SU-DHL-6 (cell line): Measurements from ENCODE around the gene OR10A3.

Experiments used
- EZH2phosphoT487 ChIP-seq: fragments of 200-600 bp; sonication (generic), shearing (Covaris generic); conservative IDR thresholded peaks from 2 replicates; pipeline ENCODE4 v1.6.1; 2018; ENCODE audit warnings: mild to moderate bottlenecking, antibody characterized with exemption, low read length, moderate library complexity, mixed read lengths
- TF ChIP-seq, protein P1 (sequence below): fragments of 200-600 bp; sonication (generic); IDR thresholded peaks from one replicate; pipeline ENCODE4 v1.5.1; 2017; ENCODE audit warnings: antibody characterized with exemption, mild to moderate bottlenecking, low read length, moderate library complexity; ENCODE audit not compliant: insufficient read depth, poor library complexity, severe bottlenecking

- TF ChIP-seq, protein P1, sequence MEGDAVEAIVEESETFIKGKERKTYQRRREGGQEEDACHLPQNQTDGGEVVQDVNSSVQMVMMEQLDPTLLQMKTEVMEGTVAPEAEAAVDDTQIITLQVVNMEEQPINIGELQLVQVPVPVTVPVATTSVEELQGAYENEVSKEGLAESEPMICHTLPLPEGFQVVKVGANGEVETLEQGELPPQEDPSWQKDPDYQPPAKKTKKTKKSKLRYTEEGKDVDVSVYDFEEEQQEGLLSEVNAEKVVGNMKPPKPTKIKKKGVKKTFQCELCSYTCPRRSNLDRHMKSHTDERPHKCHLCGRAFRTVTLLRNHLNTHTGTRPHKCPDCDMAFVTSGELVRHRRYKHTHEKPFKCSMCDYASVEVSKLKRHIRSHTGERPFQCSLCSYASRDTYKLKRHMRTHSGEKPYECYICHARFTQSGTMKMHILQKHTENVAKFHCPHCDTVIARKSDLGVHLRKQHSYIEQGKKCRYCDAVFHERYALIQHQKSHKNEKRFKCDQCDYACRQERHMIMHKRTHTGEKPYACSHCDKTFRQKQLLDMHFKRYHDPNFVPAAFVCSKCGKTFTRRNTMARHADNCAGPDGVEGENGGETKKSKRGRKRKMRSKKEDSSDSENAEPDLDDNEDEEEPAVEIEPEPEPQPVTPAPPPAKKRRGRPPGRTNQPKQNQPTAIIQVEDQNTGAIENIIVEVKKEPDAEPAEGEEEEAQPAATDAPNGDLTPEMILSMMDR = no peak
- no peak for TF ChIP-seq EZH2phosphoT487
Measured at GRCh38 chr11:7898666-7899283, 42.7 kb downstream of the OR10A3 start.
